ENCODE measurements around the gene COPG1.
"Not testable (repeated sequence)": the region's sequence is repeated elsewhere in the genome, so short reads cannot be mapped to it uniquely, and the experiment has no call there.

COPG1 gene

GRCh38 chr3:129249284-129250065, at the start of gene COPG1:
Gene COPG1, plus strand, starts transcription at chr3:129249606. Its CDS starts 104 bp downstream, at chr3:129249710.
- peak; percentile 90 for DNase-seq

GRCh38 chr3:129204473-129204872, 44.9 kb upstream of the COPG1 start:
- DNase-seq, result no peak

- DNase-seq, result no peak
Observed at GRCh38 chr3:129205109-129205832, 44.1 kb upstream of the COPG1 start.

- DNase-seq, result no peak
Observed at GRCh38 chr3:129207479-129207878, 41.9 kb upstream of the COPG1 start.

- no peak for DNase-seq
Observed at GRCh38 chr3:129211345-129211744, 38.1 kb upstream of the COPG1 start.

GRCh38 chr3:129211772-129212171, 37.6 kb upstream of the COPG1 start:
- peak; percentile 68 for DNase-seq

- DNase-seq, result no peak
Observed at GRCh38 chr3:129213238-129213637, 36.2 kb upstream of the COPG1 start.

- no peak for DNase-seq
Observed at GRCh38 chr3:129218742-129219141, 30.7 kb upstream of the COPG1 start.

- DNase-seq, result not testable (repeated sequence)
Observed at GRCh38 chr3:129224387-129224786, 25.0 kb upstream of the COPG1 start.

- DNase-seq, result no peak
Observed at GRCh38 chr3:129224984-129225393, 24.4 kb upstream of the COPG1 start.

GRCh38 chr3:129226374-129226773, 23.0 kb upstream of the COPG1 start:
- peak; percentile 79 for DNase-seq

- peak; percentile 83 for DNase-seq
Observed at GRCh38 chr3:129228891-129229585, 20.4 kb upstream of the COPG1 start.

GRCh38 chr3:129230311-129231019, 18.9 kb upstream of the COPG1 start:
- DNase-seq, result peak; percentile 80

GRCh38 chr3:129231331-129232119, 17.9 kb upstream of the COPG1 start:
- no peak for DNase-seq

- DNase-seq, result no peak
Observed at GRCh38 chr3:129233538-129233937, 15.9 kb upstream of the COPG1 start.

- no peak for DNase-seq
Observed at GRCh38 chr3:129234441-129234840, 15.0 kb upstream of the COPG1 start.

GRCh38 chr3:129235344-129235917, 14.0 kb upstream of the COPG1 start:
- DNase-seq, result no peak

GRCh38 chr3:129238945-129239705, 10.3 kb upstream of the COPG1 start:
- no peak for DNase-seq

GRCh38 chr3:129239991-129240390, 9.4 kb upstream of the COPG1 start:
- DNase-seq, result no peak

- peak; percentile 32 for DNase-seq
Observed at GRCh38 chr3:129240436-129240835, 9.0 kb upstream of the COPG1 start.

GRCh38 chr3:129245141-129245540, 4.3 kb upstream of the COPG1 start:
- DNase-seq, result no peak
